PC-9 (cell line): ENCODE data around the gene APCDD1L. TPM values are rescaled to one million over a fixed set of nuclear protein-coding genes. Genes with fewer than 3 reads are reported as not detected.

Experiments
- BruUV-seq: library from RNA; stranded (reverse); fragments of 400-500 nt; replicated peaks from 2 replicates; lab custom pipeline; 2021; lab: Mats Ljungman, UMichigan
- CTCF ChIA-PET: fragments of 300-600 bp; sonication (Branson Sonifier 250); formaldehyde crosslinking; loops from one replicate; lab custom pipeline; 2022; ENCODE audit warnings: antibody characterized with exemption; lab: Charles Lee
- POLR2A ChIA-PET: fragments of 300-600 bp; sonication (Branson Sonifier 250); formaldehyde crosslinking; loops from one replicate; lab custom pipeline; 2022; ENCODE audit warnings: antibody characterized with exemption; ENCODE audit not compliant: unreplicated experiment; lab: Charles Lee
- DNase-seq, 2 experiments: peaks; one replicate each; pipeline versions ENCODE4 v3.0.0 to v3.0.0-alpha.2; 2015 to 2022; ENCODE audit warnings: mixed read lengths in 1 of 2
- H2AFZ ChIP-seq: fragments of 200-600 bp; sonication (generic); 2 replicates; pipeline ENCODE4 v1.8.1; 2017; ENCODE audit warnings: antibody characterized with exemption
- H3F3A ChIP-seq: fragments of 200-600 bp; sonication (generic); 2 replicates; pipeline ENCODE4 v1.8.1; 2017; ENCODE audit warnings: antibody characterized with exemption, mild to moderate bottlenecking, low read depth; ENCODE audit not compliant: insufficient read depth
- H3K27ac ChIP-seq: fragments of 200-600 bp; sonication (generic); 2 replicates; pipeline ENCODE4 v1.6.1; 2016; ENCODE audit warnings: mixed run types
- H3K27me3 ChIP-seq: fragments of 200-600 bp; sonication (generic); 2 replicates; pipeline ENCODE4 v1.6.1; 2016; ENCODE audit warnings: low read depth, mixed run types; ENCODE audit not compliant: insufficient read depth
- H3K36me3 ChIP-seq: fragments of 200-600 bp; sonication (generic); 2 replicates; pipeline ENCODE4 v1.6.1; 2016; ENCODE audit warnings: low read depth, mixed run types
- H3K4me1 ChIP-seq: fragments of 200-600 bp; sonication (generic); replicated peaks from 2 replicates; pipeline ENCODE4 v1.6.1; 2016; ENCODE audit warnings: mixed run types; ENCODE audit not compliant: insufficient read depth
- H3K4me2 ChIP-seq: fragments of 200-600 bp; sonication (generic); 2 replicates; pipeline ENCODE4 v1.6.1; 2017; ENCODE audit warnings: mixed run types
- H3K4me3 ChIP-seq: fragments of 200-600 bp; sonication (generic); 2 replicates; pipeline ENCODE4 v1.6.1; 2016; ENCODE audit warnings: mixed run types
- H3K79me2 ChIP-seq: fragments of 200-600 bp; sonication (generic); 2 replicates; pipeline ENCODE4 v1.6.1; 2017; ENCODE audit warnings: low read depth, mixed run types
- H3K9me2 ChIP-seq: fragments of 200-600 bp; sonication (generic); 2 replicates; pipeline ENCODE4 v1.8.1; 2017; ENCODE audit warnings: mild to moderate bottlenecking; ENCODE audit not compliant: insufficient read depth
- H3K9me3 ChIP-seq: fragments of 200-600 bp; sonication (generic); 2 replicates; pipeline ENCODE4 v1.8.1; 2016; ENCODE audit warnings: low read depth; ENCODE audit not compliant: insufficient read depth
- H4K20me1 ChIP-seq: fragments of 200-600 bp; sonication (generic); 2 replicates; pipeline ENCODE4 v1.8.1; 2017; ENCODE audit not compliant: insufficient read depth
- EZH2 ChIP-seq: fragments of 200-600 bp; sonication (generic); IDR thresholded peaks from 2 replicates; pipeline ENCODE4 v1.8.0; 2017; ENCODE audit warnings: antibody characterized with exemption, low read depth
- intact Hi-C: fragments of 100-400 bp; cut with micrococcal nuclease; formaldehyde crosslinking; loops from one replicate; pipeline ENCODE4 v1.10.0; 2022; ENCODE audit not compliant: unreplicated experiment
- total RNA-seq: library from RNA; stranded (reverse); gene quantifications from 2 replicates; pipeline ENCODE4 v1.2.3, GENCODE V29; 2021
- TF ChIP-seq, protein P1 (sequence below): fragments of 200-600 bp; sonication (generic); conservative IDR thresholded peaks from 2 replicates; pipeline ENCODE4 v1.6.1; 2017; ENCODE audit warnings: mixed run types, antibody characterized with exemption, mild to moderate bottlenecking, moderate library complexity

Gene APCDD1L
- total RNA-seq, 1 experiment from 2014 or later = 3.0 TPM

- no peaks in the 10 kb centered on the region for H3F3A ChIP-seq
- BruUV-seq = no TSS peak
- H3K27me3 ChIP-seq = no peaks in the 10 kb centered on the region
- H3K9me3 ChIP-seq = peaks cover 3% of the 10 kb centered on the region
- no peak overlapping the region for H2AFZ ChIP-seq
- no peak overlapping the region for H3K4me2 ChIP-seq
- H3K79me2 ChIP-seq = no peaks in the 10 kb centered on the region
- POLR2A ChIA-PET = no interaction called here
- no peak overlapping the region for H3K27ac ChIP-seq
- H3K36me3 ChIP-seq = no peaks in the 10 kb centered on the region
- no peaks in the 10 kb centered on the region for H3K9me2 ChIP-seq
- H3K4me1 ChIP-seq = no peaks in the 10 kb centered on the region
- no peak overlapping the region for H3K4me3 ChIP-seq
- TF ChIP-seq, protein P1, sequence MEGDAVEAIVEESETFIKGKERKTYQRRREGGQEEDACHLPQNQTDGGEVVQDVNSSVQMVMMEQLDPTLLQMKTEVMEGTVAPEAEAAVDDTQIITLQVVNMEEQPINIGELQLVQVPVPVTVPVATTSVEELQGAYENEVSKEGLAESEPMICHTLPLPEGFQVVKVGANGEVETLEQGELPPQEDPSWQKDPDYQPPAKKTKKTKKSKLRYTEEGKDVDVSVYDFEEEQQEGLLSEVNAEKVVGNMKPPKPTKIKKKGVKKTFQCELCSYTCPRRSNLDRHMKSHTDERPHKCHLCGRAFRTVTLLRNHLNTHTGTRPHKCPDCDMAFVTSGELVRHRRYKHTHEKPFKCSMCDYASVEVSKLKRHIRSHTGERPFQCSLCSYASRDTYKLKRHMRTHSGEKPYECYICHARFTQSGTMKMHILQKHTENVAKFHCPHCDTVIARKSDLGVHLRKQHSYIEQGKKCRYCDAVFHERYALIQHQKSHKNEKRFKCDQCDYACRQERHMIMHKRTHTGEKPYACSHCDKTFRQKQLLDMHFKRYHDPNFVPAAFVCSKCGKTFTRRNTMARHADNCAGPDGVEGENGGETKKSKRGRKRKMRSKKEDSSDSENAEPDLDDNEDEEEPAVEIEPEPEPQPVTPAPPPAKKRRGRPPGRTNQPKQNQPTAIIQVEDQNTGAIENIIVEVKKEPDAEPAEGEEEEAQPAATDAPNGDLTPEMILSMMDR = no peak
- CTCF ChIA-PET = no interaction called here
- intact Hi-C loops = no loop called here
- H4K20me1 ChIP-seq = no peaks in the 10 kb centered on the region
- DNase-seq = no peak
Measured at GRCh38 chr20:58492795-58493524, 22.2 kb downstream of the APCDD1L start.

- Histone ChIP-seq H4K20me1 (no peaks in the 10 kb centered on the region), H3K27me3 (no peaks in the 10 kb centered on the region), H3K79me2 (no peaks in the 10 kb centered on the region), H3K27ac (no peak overlapping the region), H3K4me1 (no peaks in the 10 kb centered on the region), H3K4me2 (no peak overlapping the region), H3K9me2 (no peaks in the 10 kb centered on the region), H3K4me3 (no peak overlapping the region), H3F3A (no peaks in the 10 kb centered on the region), H2AFZ (no peak overlapping the region), H3K9me3 (peaks cover 3% of the 10 kb centered on the region), H3K36me3 (no peaks in the 10 kb centered on the region)
- ChIA-PET POLR2A (interaction anchor here (0.6 kb wide), 1 partner anchor 942 kb away, joined by 3 read pairs; no protein-coding TSS in a partner anchor), CTCF (no interaction called here)
- intact Hi-C loops = no loop called here
- no peak for DNase-seq
- TF ChIP-seq, protein P1 = no peak
- TF ChIP-seq EZH2 = no peak
- BruUV-seq = no TSS peak
Measured at GRCh38 chr20:58492074-58492718, 23.0 kb downstream of the APCDD1L start.

DNA sequence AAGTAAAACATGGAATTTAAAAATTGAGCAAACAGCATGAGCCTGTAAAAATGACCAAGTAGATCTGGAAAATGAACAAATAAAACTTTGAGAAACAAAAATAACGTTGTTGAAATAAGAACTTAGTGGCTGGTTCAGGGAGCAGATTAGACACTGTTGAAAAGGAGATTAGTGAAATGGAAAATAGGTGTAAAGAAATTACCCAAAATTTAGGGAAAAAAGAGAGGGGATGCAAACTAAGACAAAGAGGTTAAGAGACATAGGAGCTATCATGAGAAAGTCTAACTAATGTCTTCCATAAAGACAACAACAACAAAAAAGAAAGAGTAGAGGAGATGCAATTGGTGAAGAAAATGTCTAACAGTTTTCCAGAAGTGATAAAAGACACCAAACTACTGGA, 29.0 kb downstream of the APCDD1L start:
- Histone ChIP-seq H3K4me1 (no peaks in the 10 kb centered on the region), H2AFZ (no peak overlapping the region), H3K36me3 (no peaks in the 10 kb centered on the region), H3F3A (no peaks in the 10 kb centered on the region), H4K20me1 (no peaks in the 10 kb centered on the region), H3K27me3 (no peaks in the 10 kb centered on the region), H3K9me3 (peaks cover 18% of the 10 kb centered on the region), H3K27ac (no peak overlapping the region), H3K4me3 (no peak overlapping the region), H3K9me2 (no peaks in the 10 kb centered on the region), H3K79me2 (no peaks in the 10 kb centered on the region), H3K4me2 (no peak overlapping the region)
- DNase-seq = no peak
- TF ChIP-seq, protein P1 = no peak
- no peak for TF ChIP-seq EZH2
- BruUV-seq = no TSS peak
- intact Hi-C loops = loop anchor here (10.0 kb wide), 1 partner anchor 169 kb away; the partner anchor contains the start of gene STX16
- ChIA-PET POLR2A (no interaction called here), CTCF (no interaction called here)
